ENCODE results near the gene IGF1. TPM values are rescaled to one million over a fixed set of nuclear protein-coding genes. Genes with fewer than 3 reads are reported as not detected.

The IGF1 gene
- total RNA-seq (2014; rRNA removed; shearing (Covaris generic)), result 1.4 and 2.9 TPM in 2 replicates
- polyA plus RNA-seq (2016; fragmentation: Nextera tagmentation; extraction: Ambion mirVana), result 2.1 and 2.3 TPM in 2 replicates

- H3K79me2 ChIP-seq (ENCODE audit: insufficient read depth), result no peaks in the 10 kb centered on the region
- 0 to 6% methylated on average over 2 of the region's 2 CpGs for WGBS, 2 experiments (ENCODE audit: low coverage in 1 of 2, low lambda C conversion rate in 2 of 2, missing lambda C conversion rate in 2 of 2)
Measured at GRCh38 chr12:102480406-102480805, at the start of gene IGF1. IGF1 (minus strand) TSS chr12:102480563; CDS start chr12:102480381, 182 bp downstream.

DNA sequence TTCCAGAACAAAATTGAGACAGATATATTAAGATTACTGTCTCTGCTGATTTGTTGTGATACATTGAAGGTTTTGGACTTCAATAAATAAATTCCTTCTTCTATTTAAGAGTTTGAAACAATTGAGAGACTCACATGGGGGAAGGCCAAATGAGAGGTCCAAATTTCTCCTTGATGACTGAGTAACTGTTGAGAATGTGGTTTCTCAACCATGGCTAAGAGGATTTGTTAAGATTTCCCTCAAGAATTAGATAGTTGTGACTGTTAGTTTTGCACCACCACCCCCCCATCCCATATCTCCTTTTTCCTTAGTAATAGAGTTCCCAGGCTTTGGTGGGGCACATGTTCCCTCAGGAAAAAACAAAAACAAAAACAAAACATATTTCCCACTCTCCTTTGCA, 47.7 kb upstream of the IGF1 start:
- H3K9me3 ChIP-seq (ENCODE audit: low read depth), result no peaks in the 10 kb centered on the region
- H3K36me3 ChIP-seq (ENCODE audit: low read depth), result no peaks in the 10 kb centered on the region
- in situ Hi-C loops (cut with MboI), result no loop called here
- peaks cover 26% of the 10 kb centered on the region for H3F3A ChIP-seq (ENCODE audit: insufficient read depth)
- H2AFZ ChIP-seq, result 0 out of 2 replicates have a peak overlapping the region, but pooled peaks have one; percentile 55
- TF ChIP-seq EZH2 (IDR thresholded peaks at IDR 0.05; ENCODE audit: insufficient read depth, poor library complexity, severe bottlenecking) (no peak), EZH2phosphoT487 (IDR thresholded peaks at IDR 0.05; ENCODE audit: insufficient read depth, low read depth) (no peak)
- H3K4me3 ChIP-seq, result no peak overlapping the region
- no peaks in the 10 kb centered on the region for H3K79me2 ChIP-seq (ENCODE audit: insufficient read depth)
- H3K9me2 ChIP-seq (ENCODE audit: insufficient read depth), result no peaks in the 10 kb centered on the region
- DNase-seq, result peak; percentile 77
- peak overlapping the region; percentile 87 for H3K27ac ChIP-seq
- peak overlapping the region; percentile 55 for H3K4me2 ChIP-seq (ENCODE audit: unreplicated experiment)
- no peaks in the 10 kb centered on the region for H4K20me1 ChIP-seq (ENCODE audit: insufficient read depth)
- H3K9ac ChIP-seq, result peak overlapping the region; percentile 50; the same call in 1 of the 2 replicates
- H3K27me3 ChIP-seq (replicated peaks; ENCODE audit: insufficient read depth), result no peaks in the 10 kb centered on the region
- peaks cover 25% of the 10 kb centered on the region for H3K4me1 ChIP-seq (ENCODE audit: insufficient read depth)

More at GRCh38 chr12:102480406-102480805, at the start of gene IGF1:
- in situ Hi-C loops (cut with MboI), result loop anchor here (25.0 kb wide), 1 partner anchor 543 kb away; no protein-coding TSS in a partner anchor
- Histone ChIP-seq H3K27ac (peak within 1 kb of the TSS; percentile 4; the same call in 1 of the 2 replicates), H3K4me2 (ENCODE audit: unreplicated experiment) (peak within 1 kb of the TSS; percentile 48), H3K4me1 (ENCODE audit: insufficient read depth) (peaks cover 36% of the 10 kb centered on the region), H3K9me2 (ENCODE audit: insufficient read depth) (no peaks in the 10 kb centered on the region), H3K4me3 (peak within 1 kb of the TSS; percentile 30), H3K9ac (no peak within 1 kb of the TSS), H3F3A (ENCODE audit: insufficient read depth) (0 out of 2 replicates have a peak, but pooled peaks cover 11% of the 10 kb centered on the region), H2AFZ (peak within 1 kb of the TSS; percentile 29; the same call in 1 of the 2 replicates), H3K9me3 (ENCODE audit: low read depth) (no peaks in the 10 kb centered on the region), H4K20me1 (ENCODE audit: insufficient read depth) (no peaks in the 10 kb centered on the region), H3K27me3 (replicated peaks; ENCODE audit: insufficient read depth) (no peaks in the 10 kb centered on the region), H3K36me3 (ENCODE audit: low read depth) (no peaks in the 10 kb centered on the region)
- peak; percentile 71 for DNase-seq
- no peak for TF ChIP-seq EZH2 (IDR thresholded peaks at IDR 0.05; ENCODE audit: insufficient read depth, poor library complexity, severe bottlenecking)
- TF ChIP-seq EZH2phosphoT487 (IDR thresholded peaks at IDR 0.05; ENCODE audit: insufficient read depth, low read depth), result no peak

DNA sequence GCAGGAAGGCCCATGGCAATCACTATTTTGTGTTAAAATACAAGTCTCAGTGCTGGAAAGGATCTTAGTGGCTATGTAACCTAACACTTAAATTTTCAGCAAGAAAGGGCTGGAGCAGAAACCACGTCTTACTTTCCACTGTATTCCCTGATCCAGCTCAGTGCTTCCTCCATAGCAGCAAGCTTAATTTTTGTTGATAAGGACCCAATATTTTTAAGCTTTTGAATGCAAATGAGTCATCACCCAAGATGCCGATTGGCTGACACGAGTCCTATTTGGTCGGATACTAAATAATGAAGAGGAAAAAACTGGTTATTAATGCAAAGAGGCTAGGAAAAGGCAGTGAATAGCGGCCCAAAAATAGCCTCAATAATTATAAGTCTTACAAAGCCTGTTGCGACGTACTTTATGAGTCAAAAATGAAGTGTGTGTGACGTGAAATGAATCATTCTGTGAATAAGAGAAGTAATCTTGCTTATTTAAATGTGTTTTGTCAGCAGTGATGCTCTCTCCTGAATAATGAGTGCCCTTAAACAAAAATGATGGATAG, 46.9 kb upstream of the IGF1 start:
- H3F3A ChIP-seq (ENCODE audit: insufficient read depth), result peaks cover 26% of the 10 kb centered on the region
- H2AFZ ChIP-seq, result peak overlapping the region; percentile 55
- peak overlapping the region; percentile 39 for H3K4me3 ChIP-seq
- H3K9me3 ChIP-seq (ENCODE audit: low read depth), result no peaks in the 10 kb centered on the region
- no peaks in the 10 kb centered on the region for H3K27me3 ChIP-seq (replicated peaks; ENCODE audit: insufficient read depth)
- no peak for TF ChIP-seq EZH2 (IDR thresholded peaks at IDR 0.05; ENCODE audit: insufficient read depth, poor library complexity, severe bottlenecking)
- no peak for TF ChIP-seq EZH2phosphoT487 (IDR thresholded peaks at IDR 0.05; ENCODE audit: insufficient read depth, low read depth)
- no peaks in the 10 kb centered on the region for H3K9me2 ChIP-seq (ENCODE audit: insufficient read depth)
- H3K36me3 ChIP-seq (ENCODE audit: low read depth), result no peaks in the 10 kb centered on the region
- 4 to 7% methylated on average over 8 of the region's 8 CpGs for whole genome bisulfite sequencing, 2 experiments (ENCODE audit: low coverage in 1 of 2, low lambda C conversion rate in 2 of 2, missing lambda C conversion rate in 2 of 2)
- peak overlapping the region; percentile 87 for H3K27ac ChIP-seq
- DNase-seq, result peak; percentile 91
- no peaks in the 10 kb centered on the region for H4K20me1 ChIP-seq (ENCODE audit: insufficient read depth)
- in situ Hi-C loops (cut with MboI), result no loop called here
- peak overlapping the region; percentile 55 for H3K4me2 ChIP-seq (ENCODE audit: unreplicated experiment)
- H3K9ac ChIP-seq, result peak overlapping the region; percentile 50
- H3K4me1 ChIP-seq (ENCODE audit: insufficient read depth), result peaks cover 25% of the 10 kb centered on the region
- no peaks in the 10 kb centered on the region for H3K79me2 ChIP-seq (ENCODE audit: insufficient read depth)

DNA sequence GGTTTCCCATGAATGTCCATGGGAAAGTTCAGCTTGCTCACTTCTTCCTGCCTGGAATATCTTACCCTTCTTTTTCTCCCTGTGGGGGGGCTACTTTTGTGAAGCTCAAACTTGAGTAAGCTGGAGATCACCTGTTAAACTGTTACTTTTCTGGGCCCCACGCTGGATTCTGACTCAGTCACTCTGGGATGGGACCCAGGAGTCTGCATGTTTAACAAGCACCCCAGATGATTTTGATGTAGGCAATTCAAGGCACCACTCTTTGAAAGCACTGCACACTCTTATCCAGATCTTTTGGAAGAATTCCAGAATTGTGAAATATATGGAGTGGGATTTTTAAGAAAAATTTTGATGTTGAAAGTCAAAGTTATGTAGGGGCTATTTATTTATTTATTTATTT, 46.3 kb upstream of the IGF1 start:
- H3K4me2 ChIP-seq (ENCODE audit: unreplicated experiment), result peak overlapping the region; percentile 55
- no peaks in the 10 kb centered on the region for H4K20me1 ChIP-seq (ENCODE audit: insufficient read depth)
- no peaks in the 10 kb centered on the region for H3K27me3 ChIP-seq (replicated peaks; ENCODE audit: insufficient read depth)
- peak overlapping the region; percentile 55; the same call in 1 of the 2 replicates for H2AFZ ChIP-seq
- no peaks in the 10 kb centered on the region for H3K79me2 ChIP-seq (ENCODE audit: insufficient read depth)
- no peak for TF ChIP-seq EZH2 (IDR thresholded peaks at IDR 0.05; ENCODE audit: insufficient read depth, poor library complexity, severe bottlenecking)
- TF ChIP-seq EZH2phosphoT487 (IDR thresholded peaks at IDR 0.05; ENCODE audit: insufficient read depth, low read depth), result no peak
- peak; percentile 62 for DNase-seq
- H3K9me2 ChIP-seq (ENCODE audit: insufficient read depth), result no peaks in the 10 kb centered on the region
- WGBS, 2 experiments (ENCODE audit: low coverage in 1 of 2, low lambda C conversion rate in 2 of 2, missing lambda C conversion rate in 2 of 2), result 0 to 11% methylated on average over 1 of the region's 1 CpG
- peak overlapping the region; percentile 87 for H3K27ac ChIP-seq
- in situ Hi-C loops (cut with MboI), result no loop called here
- H3K9me3 ChIP-seq (ENCODE audit: low read depth), result no peaks in the 10 kb centered on the region
- peaks cover 25% of the 10 kb centered on the region for H3K4me1 ChIP-seq (ENCODE audit: insufficient read depth)
- peak overlapping the region; percentile 50 for H3K9ac ChIP-seq
- H3F3A ChIP-seq (ENCODE audit: insufficient read depth), result peaks cover 26% of the 10 kb centered on the region
- peak overlapping the region; percentile 39; the same call in 1 of the 2 replicates for H3K4me3 ChIP-seq
- no peaks in the 10 kb centered on the region for H3K36me3 ChIP-seq (ENCODE audit: low read depth)
